NCI-H1105 (cell line): Measurements from ENCODE around the gene TNPO1.
"Not testable (repeated sequence)": the region's sequence is repeated elsewhere in the genome, so short reads cannot be mapped to it uniquely, and the experiment has no call there.

Experiments used
- DNase-seq: peaks from one replicate; lab custom pipeline; 2025; lab: John Stamatoyannopoulos, UW

Gene TNPO1

GRCh38 chr5:72854419-72854818, 38.0 kb downstream of the TNPO1 start:
- DNase-seq: no peak

- DNase-seq: no peak
Measured at GRCh38 chr5:72855821-72856220, 39.4 kb downstream of the TNPO1 start.

- DNase-seq: no peak
Measured at GRCh38 chr5:72857396-72857795, 40.9 kb downstream of the TNPO1 start.

- no peak for DNase-seq
Measured at GRCh38 chr5:72859127-72859526, 42.7 kb downstream of the TNPO1 start.

GRCh38 chr5:72860499-72860898, 44.0 kb downstream of the TNPO1 start:
- no peak for DNase-seq

GRCh38 chr5:72871366-72872024, 55.0 kb downstream of the TNPO1 start:
- no peak for DNase-seq

- DNase-seq: no peak
Measured at GRCh38 chr5:72878854-72879253, 62.4 kb downstream of the TNPO1 start.

- no peak for DNase-seq
Measured at GRCh38 chr5:72882989-72883388, 66.5 kb downstream of the TNPO1 start.

GRCh38 chr5:72883850-72884249, 67.4 kb downstream of the TNPO1 start:
- no peak for DNase-seq

GRCh38 chr5:72884892-72885291, 68.4 kb downstream of the TNPO1 start:
- DNase-seq: no peak

- no peak for DNase-seq
Measured at GRCh38 chr5:72885824-72886223, 69.4 kb downstream of the TNPO1 start.

- no peak for DNase-seq
Measured at GRCh38 chr5:72888595-72888994, 72.1 kb downstream of the TNPO1 start.

GRCh38 chr5:72889324-72889723, 72.9 kb downstream of the TNPO1 start:
- DNase-seq: no peak

GRCh38 chr5:72892846-72893245, 76.4 kb downstream of the TNPO1 start:
- DNase-seq: no peak

- DNase-seq: no peak
Measured at GRCh38 chr5:72895758-72896157, 79.3 kb downstream of the TNPO1 start.

- DNase-seq: no peak
Measured at GRCh38 chr5:72906806-72907205, 90.3 kb downstream of the TNPO1 start.

- DNase-seq: no peak
Measured at GRCh38 chr5:72908664-72909063, 92.2 kb downstream of the TNPO1 start.

GRCh38 chr5:72917371-72917776, 100.9 kb downstream of the TNPO1 start:
- no peak for DNase-seq

- no peak for DNase-seq
Measured at GRCh38 chr5:72920690-72921502, 104.4 kb downstream of the TNPO1 start.

- DNase-seq: no peak
Measured at GRCh38 chr5:72921886-72922285, 105.4 kb downstream of the TNPO1 start.

GRCh38 chr5:72922422-72922821, 106.0 kb downstream of the TNPO1 start:
- DNase-seq: no peak

- no peak for DNase-seq
Measured at GRCh38 chr5:72925336-72926010, 109.0 kb downstream of the TNPO1 start.

GRCh38 chr5:72932686-72933085, 116.2 kb downstream of the TNPO1 start:
- DNase-seq: not testable (repeated sequence)
